Measurements from ENCODE around the gene STAT5A. TPM values are rescaled to one million over a fixed set of nuclear protein-coding genes. Genes with fewer than 3 reads are reported as not detected.
A peak's percentile ranks its signal among the peaks of the same experiment; 100 is the strongest.

STAT5A gene
- total RNA-seq, 1 experiment from 2014 or later = 6.4 TPM

GRCh38 chr17:42285346-42286050 lies 2.8 kb upstream of the STAT5A start:
- Histone ChIP-seq H2BK5ac (ENCODE audit: insufficient read length, low read length) (no peak overlapping the region), H3K9me3 (ENCODE audit: control insufficient read depth, low read depth, low read length) (no peaks in the 10 kb centered on the region), H3K14ac (ENCODE audit: insufficient read depth, low read length) (no peak overlapping the region), H2BK15ac (ENCODE audit: low read depth, low read length) (no peak overlapping the region), H2BK120ac (ENCODE audit: low read depth, low read length, poor library complexity, severe bottlenecking) (no peak overlapping the region), H3K27ac (ENCODE audit: insufficient read length, low read depth, low read length) (no peak overlapping the region), H3T11ph (ENCODE audit: low read length) (no peak overlapping the region), H2AFZ (ENCODE audit: low read length) (no peak overlapping the region), H2BK20ac (ENCODE audit: low read depth, low read length, poor library complexity, severe bottlenecking) (no peak overlapping the region), H3K79me2 (ENCODE audit: insufficient read depth, low read length) (no peaks in the 10 kb centered on the region), H3K9ac (ENCODE audit: extremely low read depth, insufficient read length, low read length) (no peak overlapping the region), H3K18ac (ENCODE audit: insufficient read length, low read depth, low read length) (no peak overlapping the region), H3K79me1 (ENCODE audit: insufficient read depth, low read depth, low read length, poor library complexity, severe bottlenecking) (no peaks in the 10 kb centered on the region), H4K20me1 (ENCODE audit: control insufficient read depth, insufficient read depth, insufficient read length) (no peaks in the 10 kb centered on the region), H4K5ac (ENCODE audit: insufficient read length, low read depth, low read length) (no peak overlapping the region), H2AK5ac (ENCODE audit: insufficient read length, low read length) (no peak overlapping the region), H3K4me2 (ENCODE audit: insufficient read depth, insufficient read length, low read length) (no peak overlapping the region), H4K91ac (ENCODE audit: insufficient read length, low read depth, low read length) (no peak overlapping the region), H3K4ac (ENCODE audit: low read depth, low read length) (no peak overlapping the region), H4K8ac (replicated peaks; ENCODE audit: insufficient read length, low read depth, low read length) (no peak overlapping the region), H2BK12ac (ENCODE audit: insufficient read length, low read depth, low read length) (no peak overlapping the region), H3K56ac (ENCODE audit: insufficient read length, low read depth, low read length) (no peak overlapping the region), H3K27me3 (ENCODE audit: insufficient read depth, low read length) (no peaks in the 10 kb centered on the region; the same call in 1 of the 2 replicates), H3K23me2 (ENCODE audit: insufficient read length, low read depth, low read length, poor library complexity, severe bottlenecking) (peaks cover 4% of the 10 kb centered on the region), H3K23ac (ENCODE audit: insufficient read length, low read depth, low read length) (no peak overlapping the region), H3K4me1 (ENCODE audit: insufficient read depth, low read length) (peaks cover 7% of the 10 kb centered on the region; the same call in 1 of the 2 replicates)
- Mint-ChIP-seq H3K4me1 (peaks cover 22 to 40% of the 10 kb centered on the region in 2 experiments), H3K36me3 (ENCODE audit: insufficient read depth in 1 of 3, low read depth in 3 of 3) (peaks cover 0 to 2% (median 0%) of the 10 kb centered on the region in 3 experiments; a peak in 2 of 7 replicates), H3K4me3 (no peak overlapping the region), H3K27ac (no peak overlapping the region; a peak in 1 of 7 replicates), H3K27me3 (ENCODE audit: low read depth) (peaks cover 34% of the 10 kb centered on the region), H3K9me3 (no peaks in the 10 kb centered on the region; a peak in 1 of 5 replicates)
- no peak for TF ChIP-seq CTCF (conservative IDR thresholded peaks at IDR 0.05)
- peak; percentile 16 for DNase-seq
- no CpG with 5 or more reads among the region's 11 CpGs for WGBS (ENCODE audit: extremely low coverage, insufficient read length, low lambda C conversion rate)
